ENCODE measurements around the gene BUD23.
"Not testable (repeated sequence)": the region's sequence is repeated elsewhere in the genome, so short reads cannot be mapped to it uniquely, and the experiment has no call there.

DNA sequence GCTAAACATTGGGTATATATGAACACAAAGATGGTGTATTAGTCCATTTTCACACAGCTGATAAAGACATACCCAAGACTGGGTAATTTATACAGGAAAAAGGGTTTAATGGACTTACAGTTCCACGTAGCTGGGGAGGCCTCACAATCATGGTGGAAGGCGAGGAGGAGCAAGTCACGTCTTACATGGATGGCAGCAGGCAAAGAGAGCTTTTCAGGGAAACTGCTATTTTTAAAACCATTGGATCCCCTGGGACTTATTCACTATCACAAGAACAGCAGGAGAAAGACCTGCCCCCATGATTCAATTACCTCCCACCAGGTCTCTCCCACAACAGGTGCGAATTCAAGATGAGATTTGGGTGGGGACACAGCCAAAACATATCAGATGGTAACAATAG is 28.1 kb upstream of the BUD23 start:
- TF ChIP-seq POLR2A (IDR thresholded peaks at IDR 0.05; ENCODE audit: extremely low read depth, insufficient read length), result not testable (repeated sequence)
- TF ChIP-seq, protein P1, sequence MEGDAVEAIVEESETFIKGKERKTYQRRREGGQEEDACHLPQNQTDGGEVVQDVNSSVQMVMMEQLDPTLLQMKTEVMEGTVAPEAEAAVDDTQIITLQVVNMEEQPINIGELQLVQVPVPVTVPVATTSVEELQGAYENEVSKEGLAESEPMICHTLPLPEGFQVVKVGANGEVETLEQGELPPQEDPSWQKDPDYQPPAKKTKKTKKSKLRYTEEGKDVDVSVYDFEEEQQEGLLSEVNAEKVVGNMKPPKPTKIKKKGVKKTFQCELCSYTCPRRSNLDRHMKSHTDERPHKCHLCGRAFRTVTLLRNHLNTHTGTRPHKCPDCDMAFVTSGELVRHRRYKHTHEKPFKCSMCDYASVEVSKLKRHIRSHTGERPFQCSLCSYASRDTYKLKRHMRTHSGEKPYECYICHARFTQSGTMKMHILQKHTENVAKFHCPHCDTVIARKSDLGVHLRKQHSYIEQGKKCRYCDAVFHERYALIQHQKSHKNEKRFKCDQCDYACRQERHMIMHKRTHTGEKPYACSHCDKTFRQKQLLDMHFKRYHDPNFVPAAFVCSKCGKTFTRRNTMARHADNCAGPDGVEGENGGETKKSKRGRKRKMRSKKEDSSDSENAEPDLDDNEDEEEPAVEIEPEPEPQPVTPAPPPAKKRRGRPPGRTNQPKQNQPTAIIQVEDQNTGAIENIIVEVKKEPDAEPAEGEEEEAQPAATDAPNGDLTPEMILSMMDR (IDR thresholded peaks at IDR 0.05; ENCODE audit: low read depth, low read length), result not testable (repeated sequence)

Data from NB4 (cell line).